Gastrocnemius medialis (tissue), 4 donors: ENCODE measurements around the gene STK17B. TPM values are rescaled to one million over a fixed set of nuclear protein-coding genes. Genes with fewer than 3 reads are reported as not detected.

Experiments used
- ATAC-seq, 2 donors: fragments of 150-250 bp; one replicate each; pipeline ENCODE4 v1.9.1; 2016
- DNase-seq, 2 donors: peaks; one replicate each; pipeline ENCODE4 v3.0.0-alpha.2; 2019
- H3K27ac ChIP-seq, 4 donors: fragments of 200-600 bp; sonication (generic); 1 replicate in 1 of 4; 2 replicates in 3 of 4; pipeline ENCODE4 v1.5.1; 2016 to 2018; ENCODE audit warnings: mild to moderate bottlenecking in 2 of 4, moderate library complexity in 1 of 4
- H3K27me3 ChIP-seq, 3 donors: fragments of 200-600 bp; sonication (generic) in 2 of 3; 1 replicate in 1 of 3; 2 replicates in 2 of 3; pipeline versions ENCODE4 v1.5.1 to v1.6.0; 2016 to 2019; ENCODE audit warnings: mild to moderate bottlenecking in 1 of 3, moderate library complexity in 1 of 3
- H3K36me3 ChIP-seq, 2 donors: fragments of 200-600 bp; sonication (generic) in 1 of 2; one replicate each; pipeline ENCODE4 v1.5.1; 2017 to 2018
- H3K4me1 ChIP-seq, 2 donors: fragments of 200-600 bp; sonication (generic) in 1 of 2; one replicate each; pipeline ENCODE4 v1.5.1; 2016 to 2017; ENCODE audit warnings: mild to moderate bottlenecking in 2 of 2
- H3K4me3 ChIP-seq, 4 donors: fragments of 200-600 bp; sonication (generic) in 3 of 4; 1 replicate in 1 of 4; 2 replicates in 3 of 4; pipeline ENCODE4 v1.5.1; 2016 to 2019; ENCODE audit warnings: mild to moderate bottlenecking in 2 of 4
- H3K9me3 ChIP-seq, 3 donors: fragments of 200-600 bp; sonication (generic) in 2 of 3; 1 replicate in 1 of 3; 2 replicates in 2 of 3; pipeline ENCODE4 v1.5.1; 2016 to 2019
- POLR2A ChIP-seq, 2 donors: fragments of 450-650 bp; IDR thresholded peaks; one replicate each; pipeline ENCODE4 v1.6.1; 2017; ENCODE audit warnings: antibody characterized with exemption in 2 of 2, mild to moderate bottlenecking in 2 of 2, moderate library complexity in 2 of 2
- in situ Hi-C, 4 donors: fragments of 200-750 bp; cut with MboI; loops; one replicate each; pipeline versions ENCODE4 v1.15.0 to v1.8.0; 2017; ENCODE audit warnings: low sequenced_read_pairs in 4 of 4
- intact Hi-C: fragments of 100-400 bp; cut with DNase I; formaldehyde crosslinking; loops from one replicate; pipeline ENCODE4 v1.15.1; 2023; ENCODE audit warnings: low total_unique reads
- total RNA-seq, 4 donors: library from RNA; depleted of rRNA; stranded (reverse); fragments of >200 nt; gene quantifications; one replicate each; pipeline versions ENCODE4 v1.1.0 to v1.2.3, GENCODE V29; 2016
- TF ChIP-seq, protein P1 (sequence below), 5 experiments: fragments of 450-650 bp in 3 of 5; fragments of 200-600 bp in 2 of 5; sonication (generic) in 2 of 5; IDR thresholded peaks in 4 of 5; conservative IDR thresholded peaks in 1 of 5; 1 replicate in 4 of 5; 2 replicates in 1 of 5; pipeline ENCODE4 v1.5.1; 2016 to 2019; ENCODE audit warnings: antibody characterized with exemption in 5 of 5, mild to moderate bottlenecking in 3 of 5, moderate library complexity in 3 of 5

The STK17B gene
- total RNA-seq, 4 donors from 2014 or later: 4.4 to 11.5 (median 8.8) TPM

DNA sequence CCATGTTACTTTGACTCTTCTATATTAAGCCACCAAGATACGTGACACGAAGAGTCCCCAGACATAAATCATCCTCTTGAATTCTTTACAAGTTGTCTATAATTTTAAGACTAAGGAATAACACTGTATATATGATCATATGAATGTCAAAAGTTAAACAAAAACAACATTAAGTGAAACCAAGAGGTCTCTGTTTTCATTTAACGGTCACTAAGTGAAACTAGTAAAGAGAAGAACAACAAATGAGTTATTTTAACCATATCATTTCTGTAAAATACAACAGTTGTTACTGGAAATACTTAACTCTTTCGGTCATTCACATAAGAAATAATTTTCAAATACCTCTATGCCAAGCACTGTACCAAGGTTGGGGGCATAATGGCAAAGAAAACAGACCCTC, 45.7 kb upstream of the STK17B start:
- no peak overlapping the region for H3K4me3 ChIP-seq
- DNase-seq (no peak), ATAC-seq (no peak)
- in situ Hi-C loops (no loop called here), intact Hi-C loops (no loop called here)
- H3K4me1 ChIP-seq: no peaks in the 10 kb centered on the region
- H3K9me3 ChIP-seq: no peaks in the 10 kb centered on the region
- H3K36me3 ChIP-seq: no peaks in the 10 kb centered on the region
- H3K27ac ChIP-seq: no peak overlapping the region
- no peaks in the 10 kb centered on the region for H3K27me3 ChIP-seq
- TF ChIP-seq POLR2A (IDR thresholded peaks at IDR 0.05): no peak
- TF ChIP-seq, protein P1, sequence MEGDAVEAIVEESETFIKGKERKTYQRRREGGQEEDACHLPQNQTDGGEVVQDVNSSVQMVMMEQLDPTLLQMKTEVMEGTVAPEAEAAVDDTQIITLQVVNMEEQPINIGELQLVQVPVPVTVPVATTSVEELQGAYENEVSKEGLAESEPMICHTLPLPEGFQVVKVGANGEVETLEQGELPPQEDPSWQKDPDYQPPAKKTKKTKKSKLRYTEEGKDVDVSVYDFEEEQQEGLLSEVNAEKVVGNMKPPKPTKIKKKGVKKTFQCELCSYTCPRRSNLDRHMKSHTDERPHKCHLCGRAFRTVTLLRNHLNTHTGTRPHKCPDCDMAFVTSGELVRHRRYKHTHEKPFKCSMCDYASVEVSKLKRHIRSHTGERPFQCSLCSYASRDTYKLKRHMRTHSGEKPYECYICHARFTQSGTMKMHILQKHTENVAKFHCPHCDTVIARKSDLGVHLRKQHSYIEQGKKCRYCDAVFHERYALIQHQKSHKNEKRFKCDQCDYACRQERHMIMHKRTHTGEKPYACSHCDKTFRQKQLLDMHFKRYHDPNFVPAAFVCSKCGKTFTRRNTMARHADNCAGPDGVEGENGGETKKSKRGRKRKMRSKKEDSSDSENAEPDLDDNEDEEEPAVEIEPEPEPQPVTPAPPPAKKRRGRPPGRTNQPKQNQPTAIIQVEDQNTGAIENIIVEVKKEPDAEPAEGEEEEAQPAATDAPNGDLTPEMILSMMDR (IDR thresholded peaks at IDR 0.05 in 4 of 5, conservative IDR thresholded peaks at IDR 0.05 in 1 of 5): no peak

DNA sequence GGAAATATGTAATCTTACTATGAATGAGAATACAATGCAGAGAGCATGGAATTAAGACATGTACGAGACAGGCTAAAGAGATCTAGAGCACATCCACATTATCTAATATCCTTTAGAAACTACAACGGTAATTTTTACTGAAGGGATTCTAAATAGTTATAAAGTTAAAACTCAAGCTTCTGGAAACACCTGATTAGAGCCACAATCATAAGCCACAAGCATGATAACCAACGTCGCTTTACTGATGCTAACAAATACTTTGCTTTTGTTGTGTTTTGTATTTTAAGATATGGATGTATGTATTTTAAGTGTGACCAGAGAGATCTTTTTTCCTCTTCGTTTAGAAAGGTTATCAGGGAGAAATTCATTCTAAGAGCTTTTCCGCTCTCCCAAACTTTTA, 44.0 kb upstream of the STK17B start:
- Histone ChIP-seq H3K4me1 (no peaks in the 10 kb centered on the region), H3K27ac (no peak overlapping the region), H3K27me3 (no peaks in the 10 kb centered on the region), H3K4me3 (no peak overlapping the region), H3K9me3 (no peaks in the 10 kb centered on the region), H3K36me3 (no peaks in the 10 kb centered on the region)
- intact Hi-C loops: no loop called here
- no peak for ATAC-seq
- no peak for DNase-seq
- in situ Hi-C loops: no loop called here
- TF ChIP-seq, protein P1 (IDR thresholded peaks at IDR 0.05 in 4 of 5, conservative IDR thresholded peaks at IDR 0.05 in 1 of 5): no peak
- TF ChIP-seq POLR2A (IDR thresholded peaks at IDR 0.05): no peak

DNA sequence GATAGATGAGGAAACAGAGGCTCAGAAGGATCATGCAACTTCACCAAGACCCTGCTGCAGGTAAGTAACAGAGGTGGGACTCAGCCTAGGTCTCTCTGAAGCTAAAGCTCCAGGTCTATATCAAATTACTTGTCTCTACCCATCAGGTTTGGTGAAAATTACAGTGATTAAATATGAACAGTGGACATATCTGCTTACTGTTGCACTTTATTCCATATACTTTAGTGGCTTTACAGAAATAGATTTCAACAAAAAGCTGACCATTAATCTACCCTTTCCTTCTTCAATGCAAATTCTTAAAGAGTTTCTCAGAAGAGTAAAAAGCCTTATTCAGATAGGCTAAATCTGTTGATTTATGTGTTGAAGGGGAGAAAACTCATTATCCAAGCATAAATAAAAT, 42.8 kb upstream of the STK17B start:
- no peak for DNase-seq
- no peaks in the 10 kb centered on the region for H3K27me3 ChIP-seq
- ATAC-seq: no peak
- H3K27ac ChIP-seq: no peak overlapping the region
- intact Hi-C loops (no loop called here), in situ Hi-C loops (no loop called here)
- TF ChIP-seq POLR2A (IDR thresholded peaks at IDR 0.05): no peak
- TF ChIP-seq, protein P1 (IDR thresholded peaks at IDR 0.05 in 4 of 5, conservative IDR thresholded peaks at IDR 0.05 in 1 of 5): no peak
- no peaks in the 10 kb centered on the region for H3K4me1 ChIP-seq
- H3K9me3 ChIP-seq: no peaks in the 10 kb centered on the region
- H3K36me3 ChIP-seq: no peaks in the 10 kb centered on the region
- H3K4me3 ChIP-seq: no peak overlapping the region

DNA sequence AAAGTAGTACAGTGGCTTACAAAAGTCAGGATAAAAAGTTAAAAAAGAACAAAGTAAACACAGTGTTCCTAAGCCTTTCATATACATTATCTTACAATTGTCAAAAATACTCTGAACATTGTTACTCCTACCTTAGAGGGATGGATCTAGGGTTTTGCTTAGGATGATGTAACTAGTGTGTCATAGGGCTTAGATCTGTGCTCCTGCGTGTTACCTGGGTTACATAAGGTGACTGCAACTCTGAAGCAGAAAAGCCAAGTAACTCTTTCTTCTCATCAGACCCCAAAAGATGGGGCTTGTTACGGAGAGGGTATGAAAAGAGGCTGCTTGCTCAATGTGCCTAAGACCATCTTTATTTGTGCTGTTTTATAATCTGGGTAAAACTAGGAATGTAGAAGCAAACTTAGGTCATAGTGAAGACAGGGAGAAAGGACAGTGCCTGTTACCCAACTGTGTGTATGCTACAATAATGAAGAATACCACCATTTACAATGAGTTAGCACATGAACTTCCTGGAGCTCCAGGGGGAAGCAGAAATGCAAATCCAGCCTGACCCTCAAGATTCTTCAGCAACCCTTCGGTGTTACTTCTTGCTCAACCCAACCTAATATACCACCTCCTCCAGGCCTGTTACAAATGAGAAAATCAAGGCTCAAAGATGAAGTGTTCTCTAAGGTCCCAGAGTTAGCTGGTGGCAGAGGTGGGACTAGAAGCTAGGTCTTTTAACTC, 42.0 kb upstream of the STK17B start:
- intact Hi-C loops: no loop called here
- H3K9me3 ChIP-seq: no peaks in the 10 kb centered on the region
- H3K4me1 ChIP-seq: no peaks in the 10 kb centered on the region
- no peaks in the 10 kb centered on the region for H3K36me3 ChIP-seq
- TF ChIP-seq, protein P1 (IDR thresholded peaks at IDR 0.05 in 4 of 5, conservative IDR thresholded peaks at IDR 0.05 in 1 of 5): no peak
- no peak for TF ChIP-seq POLR2A (IDR thresholded peaks at IDR 0.05)
- ATAC-seq (no peak), DNase-seq (no peak)
- no peak overlapping the region for H3K27ac ChIP-seq
- H3K27me3 ChIP-seq: no peaks in the 10 kb centered on the region
- in situ Hi-C loops: no loop called here
- no peak overlapping the region for H3K4me3 ChIP-seq

DNA sequence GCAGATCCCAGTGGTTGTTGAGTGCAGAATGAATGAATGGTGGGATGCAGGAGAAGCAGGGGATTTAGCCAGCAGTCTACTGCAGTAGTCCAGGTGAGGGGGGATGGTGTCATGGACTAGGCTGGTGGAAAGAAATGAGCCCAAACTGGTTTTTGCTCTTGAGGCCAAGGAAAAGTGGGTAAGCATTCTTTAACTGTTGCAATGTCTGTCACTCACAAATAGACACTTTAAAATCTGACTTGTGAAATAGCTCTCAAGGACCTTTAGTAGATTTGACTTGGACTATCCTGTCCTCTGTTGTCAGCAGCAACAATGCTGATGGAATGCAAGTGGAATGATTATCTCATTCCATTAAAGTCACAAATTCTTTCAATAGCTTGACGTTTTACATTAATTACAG, 37.5 kb upstream of the STK17B start:
- no peak for ATAC-seq
- TF ChIP-seq, protein P1 (IDR thresholded peaks at IDR 0.05 in 4 of 5, conservative IDR thresholded peaks at IDR 0.05 in 1 of 5): no peak
- TF ChIP-seq POLR2A (IDR thresholded peaks at IDR 0.05): no peak
- Histone ChIP-seq H3K9me3 (no peaks in the 10 kb centered on the region), H3K27me3 (no peaks in the 10 kb centered on the region), H3K27ac (no peak overlapping the region), H3K4me3 (no peak overlapping the region), H3K36me3 (no peaks in the 10 kb centered on the region), H3K4me1 (peaks cover 0 to 3% of the 10 kb centered on the region in 2 donors)
- intact Hi-C loops: loop anchor here (5.0 kb wide), 2 partner anchors 37 to 38 kb away; partner anchors contain the start of gene STK17B
- in situ Hi-C loops: no loop called here
- DNase-seq: no peak
